ENCODE measurements around the gene PRKAA1.

The PRKAA1 gene

GRCh38 chr5:40755407-40756365 is 42.5 kb downstream of the PRKAA1 start, which contains the start of gene TTC33:
TTC33 (minus strand) TSS chr5:40755961; CDS start chr5:40747018, 8,943 bp downstream.
- Histone ChIP-seq H3K27me3 (ENCODE audit: control insufficient read depth, insufficient read depth, low read length) (no peaks in the 10 kb centered on the region), H3K4me1 (ENCODE audit: control insufficient read depth, insufficient read depth, low read length) (no peaks in the 10 kb centered on the region), H3K36me3 (ENCODE audit: control insufficient read depth, insufficient read depth, low read length) (no peaks in the 10 kb centered on the region), H3K9me3 (ENCODE audit: control insufficient read depth, insufficient read depth, low read length) (no peaks in the 10 kb centered on the region), H3K4me3 (ENCODE audit: low read length) (peak within 1 kb of the TSS; percentile 78), H3K27ac (ENCODE audit: low read length) (no peak within 1 kb of the TSS)
- WGBS (ENCODE audit: insufficient coverage, insufficient read length) = no CpG with 5 or more reads among the region's 80 CpGs
- DNase-seq (ENCODE audit: low read depth, low spot score) = peak; percentile 88

GRCh38 chr5:40755093-40755406 is 43.1 kb downstream of the PRKAA1 start:
- no CpG with 5 or more reads among the region's 11 CpGs for WGBS (ENCODE audit: insufficient coverage, insufficient read length)
- H3K4me3 ChIP-seq (ENCODE audit: low read length) = peak overlapping the region; percentile 78; the same call in 1 of the 2 replicates
- no peaks in the 10 kb centered on the region for H3K27me3 ChIP-seq (ENCODE audit: control insufficient read depth, insufficient read depth, low read length)
- H3K4me1 ChIP-seq (ENCODE audit: control insufficient read depth, insufficient read depth, low read length) = no peaks in the 10 kb centered on the region
- DNase-seq (ENCODE audit: low read depth, low spot score) = no peak
- H3K27ac ChIP-seq (ENCODE audit: low read length) = no peak overlapping the region
- no peaks in the 10 kb centered on the region for H3K36me3 ChIP-seq (ENCODE audit: control insufficient read depth, insufficient read depth, low read length)
- no peaks in the 10 kb centered on the region for H3K9me3 ChIP-seq (ENCODE audit: control insufficient read depth, insufficient read depth, low read length)

GRCh38 chr5:40754381-40755092 is 43.6 kb downstream of the PRKAA1 start:
- Histone ChIP-seq H3K9me3 (ENCODE audit: control insufficient read depth, insufficient read depth, low read length) (no peaks in the 10 kb centered on the region), H3K27ac (ENCODE audit: low read length) (no peak overlapping the region), H3K4me3 (ENCODE audit: low read length) (no peak overlapping the region; the same call in 1 of the 2 replicates), H3K4me1 (ENCODE audit: control insufficient read depth, insufficient read depth, low read length) (no peaks in the 10 kb centered on the region), H3K36me3 (ENCODE audit: control insufficient read depth, insufficient read depth, low read length) (no peaks in the 10 kb centered on the region), H3K27me3 (ENCODE audit: control insufficient read depth, insufficient read depth, low read length) (no peaks in the 10 kb centered on the region)
- no peak for DNase-seq (ENCODE audit: low read depth, low spot score)
- no CpG with 5 or more reads among the region's 6 CpGs for WGBS (ENCODE audit: insufficient coverage, insufficient read length)

- Histone ChIP-seq H3K4me3 (ENCODE audit: low read length) (no peak overlapping the region), H3K27me3 (ENCODE audit: control insufficient read depth, insufficient read depth, low read length) (no peaks in the 10 kb centered on the region), H3K4me1 (ENCODE audit: control insufficient read depth, insufficient read depth, low read length) (no peaks in the 10 kb centered on the region), H3K9me3 (ENCODE audit: control insufficient read depth, insufficient read depth, low read length) (no peaks in the 10 kb centered on the region), H3K27ac (ENCODE audit: low read length) (no peak overlapping the region), H3K36me3 (ENCODE audit: control insufficient read depth, insufficient read depth, low read length) (no peaks in the 10 kb centered on the region)
- no peak for DNase-seq (ENCODE audit: low read depth, low spot score)
- 100% methylated on average over 1 of the region's 4 CpGs for WGBS (ENCODE audit: insufficient coverage, insufficient read length)
Measured at GRCh38 chr5:40746703-40747102, 51.5 kb downstream of the PRKAA1 start.

GRCh38 chr5:40743771-40744170 is 54.4 kb downstream of the PRKAA1 start:
- Histone ChIP-seq H3K4me3 (ENCODE audit: low read length) (no peak overlapping the region), H3K27me3 (ENCODE audit: control insufficient read depth, insufficient read depth, low read length) (no peaks in the 10 kb centered on the region), H3K9me3 (ENCODE audit: control insufficient read depth, insufficient read depth, low read length) (no peaks in the 10 kb centered on the region), H3K36me3 (ENCODE audit: control insufficient read depth, insufficient read depth, low read length) (no peaks in the 10 kb centered on the region), H3K4me1 (ENCODE audit: control insufficient read depth, insufficient read depth, low read length) (no peaks in the 10 kb centered on the region), H3K27ac (ENCODE audit: low read length) (no peak overlapping the region)
- WGBS (ENCODE audit: insufficient coverage, insufficient read length) = no CpG with 5 or more reads among the region's 2 CpGs
- DNase-seq (ENCODE audit: low read depth, low spot score) = no peak

GRCh38 chr5:40738502-40738901 is 59.7 kb downstream of the PRKAA1 start:
- Histone ChIP-seq H3K9me3 (ENCODE audit: control insufficient read depth, insufficient read depth, low read length) (no peaks in the 10 kb centered on the region), H3K4me1 (ENCODE audit: control insufficient read depth, insufficient read depth, low read length) (no peaks in the 10 kb centered on the region), H3K4me3 (ENCODE audit: low read length) (no peak overlapping the region), H3K27ac (ENCODE audit: low read length) (no peak overlapping the region), H3K36me3 (ENCODE audit: control insufficient read depth, insufficient read depth, low read length) (no peaks in the 10 kb centered on the region), H3K27me3 (ENCODE audit: control insufficient read depth, insufficient read depth, low read length) (no peaks in the 10 kb centered on the region)
- DNase-seq (ENCODE audit: low read depth, low spot score) = no peak

- no peak overlapping the region for H3K4me3 ChIP-seq (ENCODE audit: low read length)
- no peaks in the 10 kb centered on the region for H3K4me1 ChIP-seq (ENCODE audit: control insufficient read depth, insufficient read depth, low read length)
- no peaks in the 10 kb centered on the region for H3K36me3 ChIP-seq (ENCODE audit: control insufficient read depth, insufficient read depth, low read length)
- no peaks in the 10 kb centered on the region for H3K27me3 ChIP-seq (ENCODE audit: control insufficient read depth, insufficient read depth, low read length)
- no peak overlapping the region for H3K27ac ChIP-seq (ENCODE audit: low read length)
- DNase-seq (ENCODE audit: low read depth, low spot score) = no peak
- no peaks in the 10 kb centered on the region for H3K9me3 ChIP-seq (ENCODE audit: control insufficient read depth, insufficient read depth, low read length)
- WGBS (ENCODE audit: insufficient coverage, insufficient read length) = no CpG with 5 or more reads among the region's 1 CpG
Measured at GRCh38 chr5:40736103-40736875, 61.9 kb downstream of the PRKAA1 start.

- DNase-seq (ENCODE audit: low read depth, low spot score) = no peak
- no peaks in the 10 kb centered on the region for H3K27me3 ChIP-seq (ENCODE audit: control insufficient read depth, insufficient read depth, low read length)
- H3K4me1 ChIP-seq (ENCODE audit: control insufficient read depth, insufficient read depth, low read length) = no peaks in the 10 kb centered on the region
- no peak overlapping the region for H3K27ac ChIP-seq (ENCODE audit: low read length)
- no peak overlapping the region for H3K4me3 ChIP-seq (ENCODE audit: low read length)
- no peaks in the 10 kb centered on the region for H3K36me3 ChIP-seq (ENCODE audit: control insufficient read depth, insufficient read depth, low read length)
- no peaks in the 10 kb centered on the region for H3K9me3 ChIP-seq (ENCODE audit: control insufficient read depth, insufficient read depth, low read length)
Measured at GRCh38 chr5:40735609-40736008, 62.6 kb downstream of the PRKAA1 start.

GRCh38 chr5:40734986-40735385 is 63.2 kb downstream of the PRKAA1 start:
- H3K9me3 ChIP-seq (ENCODE audit: control insufficient read depth, insufficient read depth, low read length) = no peaks in the 10 kb centered on the region
- no peak for DNase-seq (ENCODE audit: low read depth, low spot score)
- WGBS (ENCODE audit: insufficient coverage, insufficient read length) = no CpG with 5 or more reads among the region's 2 CpGs
- no peaks in the 10 kb centered on the region for H3K36me3 ChIP-seq (ENCODE audit: control insufficient read depth, insufficient read depth, low read length)
- no peak overlapping the region for H3K4me3 ChIP-seq (ENCODE audit: low read length)
- H3K4me1 ChIP-seq (ENCODE audit: control insufficient read depth, insufficient read depth, low read length) = no peaks in the 10 kb centered on the region
- H3K27ac ChIP-seq (ENCODE audit: low read length) = no peak overlapping the region
- no peaks in the 10 kb centered on the region for H3K27me3 ChIP-seq (ENCODE audit: control insufficient read depth, insufficient read depth, low read length)

GRCh38 chr5:40733879-40734563 is 64.2 kb downstream of the PRKAA1 start:
- no peak overlapping the region for H3K4me3 ChIP-seq (ENCODE audit: low read length)
- no peaks in the 10 kb centered on the region for H3K9me3 ChIP-seq (ENCODE audit: control insufficient read depth, insufficient read depth, low read length)
- no peak for DNase-seq (ENCODE audit: low read depth, low spot score)
- H3K4me1 ChIP-seq (ENCODE audit: control insufficient read depth, insufficient read depth, low read length) = no peaks in the 10 kb centered on the region
- H3K27ac ChIP-seq (ENCODE audit: low read length) = no peak overlapping the region
- H3K36me3 ChIP-seq (ENCODE audit: control insufficient read depth, insufficient read depth, low read length) = no peaks in the 10 kb centered on the region
- H3K27me3 ChIP-seq (ENCODE audit: control insufficient read depth, insufficient read depth, low read length) = no peaks in the 10 kb centered on the region
- WGBS (ENCODE audit: insufficient coverage, insufficient read length) = no CpG with 5 or more reads among the region's 3 CpGs
